ENCODE data around the gene IER2.

- TF ChIP-seq CTCF (IDR thresholded peaks at IDR 0.05) (no peak), POLR2A (IDR thresholded peaks at IDR 0.05) (no peak)
Observed at GRCh38 chr19:13160557-13160956, 10.3 kb downstream of the IER2 start.

Measured in testis (tissue), 2 donors.